Measurements from ENCODE around the gene FSTL4.
A peak's percentile ranks its signal among the peaks of the same experiment; 100 is the strongest.

The FSTL4 gene

GRCh38 chr5:133325864-133326263 is 286.5 kb downstream of the FSTL4 start:
- peaks cover 0 to 5% (median 0%) of the 10 kb centered on the region in 5 experiments for H3K27me3 ChIP-seq (replicated peaks in 2 of 5; ENCODE audit: control insufficient read depth in 4 of 5, insufficient read depth in 5 of 5, low read length in 4 of 5)
- no peak overlapping the region for H3K27ac ChIP-seq (ENCODE audit: insufficient read depth in 1 of 2, low read depth in 1 of 2, low read length in 2 of 2, poor library complexity in 1 of 2, severe bottlenecking in 2 of 2)
- no peak for DNase-seq
- H3K4me1 ChIP-seq (ENCODE audit: control extremely low read depth in 1 of 4, control insufficient read depth in 4 of 4, insufficient read depth in 4 of 4, low read length in 3 of 4): no peaks in the 10 kb centered on the region
- no peaks in the 10 kb centered on the region for H3K9me3 ChIP-seq (ENCODE audit: control extremely low read depth in 1 of 5, control insufficient read depth in 4 of 5, insufficient read depth in 2 of 5, low read depth in 1 of 5, low read length in 4 of 5)
- POLR2A ChIA-PET: no interaction called here
- no peak overlapping the region for H3K4me3 ChIP-seq (ENCODE audit: control insufficient read depth in 1 of 7, extremely low read depth in 1 of 7, insufficient read depth in 4 of 7, low read depth in 2 of 7, low read length in 6 of 7)
- CTCF ChIA-PET: interaction anchor here (1.0 to 1.3 kb wide), 2 partner anchors 10 to 16 kb away, joined by 4 read pairs; no protein-coding TSS in a partner anchor
- no peaks in the 10 kb centered on the region for H3K36me3 ChIP-seq (ENCODE audit: control insufficient read depth in 4 of 4, insufficient read depth in 4 of 4, low read length in 3 of 4)
- 96% methylated on average over 4 of the region's 5 CpGs for WGBS (ENCODE audit: insufficient coverage)

- Histone ChIP-seq H3K9me3 (ENCODE audit: control extremely low read depth in 1 of 5, control insufficient read depth in 4 of 5, insufficient read depth in 2 of 5, low read depth in 1 of 5, low read length in 4 of 5) (no peaks in the 10 kb centered on the region), H3K4me3 (ENCODE audit: control insufficient read depth in 1 of 7, extremely low read depth in 1 of 7, insufficient read depth in 4 of 7, low read depth in 2 of 7, low read length in 6 of 7) (no peak overlapping the region), H3K36me3 (ENCODE audit: control insufficient read depth in 4 of 4, insufficient read depth in 4 of 4, low read length in 3 of 4) (no peaks in the 10 kb centered on the region), H3K27me3 (replicated peaks in 2 of 5; ENCODE audit: control insufficient read depth in 4 of 5, insufficient read depth in 5 of 5, low read length in 4 of 5) (peaks cover 0 to 5% (median 0%) of the 10 kb centered on the region in 5 experiments), H3K4me1 (ENCODE audit: control extremely low read depth in 1 of 4, control insufficient read depth in 4 of 4, insufficient read depth in 4 of 4, low read length in 3 of 4) (no peaks in the 10 kb centered on the region), H3K27ac (ENCODE audit: insufficient read depth in 1 of 2, low read depth in 1 of 2, low read length in 2 of 2, poor library complexity in 1 of 2, severe bottlenecking in 2 of 2) (no peak overlapping the region)
- POLR2A ChIA-PET: no interaction called here
- 100% methylated on average over 4 of the region's 4 CpGs for WGBS (ENCODE audit: insufficient coverage)
- CTCF ChIA-PET: interaction anchor here (1.0 to 1.4 kb wide), 3 partner anchors 10 to 15 kb away, joined by 4 read pairs; no protein-coding TSS in a partner anchor
- DNase-seq: no peak
Observed at GRCh38 chr5:133324926-133325325, 287.4 kb downstream of the FSTL4 start.

- POLR2A ChIA-PET: no interaction called here
- Histone ChIP-seq H3K36me3 (ENCODE audit: control insufficient read depth in 4 of 4, insufficient read depth in 4 of 4, low read length in 3 of 4) (no peaks in the 10 kb centered on the region), H3K27ac (ENCODE audit: insufficient read depth in 1 of 2, low read depth in 1 of 2, low read length in 2 of 2, poor library complexity in 1 of 2, severe bottlenecking in 2 of 2) (no peak overlapping the region), H3K9me3 (ENCODE audit: control extremely low read depth in 1 of 5, control insufficient read depth in 4 of 5, insufficient read depth in 2 of 5, low read depth in 1 of 5, low read length in 4 of 5) (no peaks in the 10 kb centered on the region), H3K27me3 (replicated peaks in 2 of 5; ENCODE audit: control insufficient read depth in 4 of 5, insufficient read depth in 5 of 5, low read length in 4 of 5) (peaks cover 0 to 5% (median 0%) of the 10 kb centered on the region in 5 experiments), H3K4me3 (ENCODE audit: control insufficient read depth in 1 of 7, extremely low read depth in 1 of 7, insufficient read depth in 4 of 7, low read depth in 2 of 7, low read length in 6 of 7) (no peak overlapping the region), H3K4me1 (ENCODE audit: control extremely low read depth in 1 of 4, control insufficient read depth in 4 of 4, insufficient read depth in 4 of 4, low read length in 3 of 4) (no peaks in the 10 kb centered on the region)
- DNase-seq: no peak
- 98% methylated on average over 10 of the region's 13 CpGs for WGBS (ENCODE audit: insufficient coverage)
- CTCF ChIA-PET: interaction anchor here (1.4 kb wide), 1 partner anchor 14 kb away, joined by 4 read pairs; no protein-coding TSS in a partner anchor
Observed at GRCh38 chr5:133323494-133324457, 288.6 kb downstream of the FSTL4 start.

GRCh38 chr5:133322743-133323142 is 289.6 kb downstream of the FSTL4 start:
- WGBS (ENCODE audit: insufficient coverage): 100% methylated on average over 5 of the region's 5 CpGs
- no peak for DNase-seq
- Histone ChIP-seq H3K4me1 (ENCODE audit: control extremely low read depth in 1 of 4, control insufficient read depth in 4 of 4, insufficient read depth in 4 of 4, low read length in 3 of 4) (no peaks in the 10 kb centered on the region), H3K36me3 (ENCODE audit: control insufficient read depth in 4 of 4, insufficient read depth in 4 of 4, low read length in 3 of 4) (no peaks in the 10 kb centered on the region), H3K27me3 (replicated peaks in 2 of 5; ENCODE audit: control insufficient read depth in 4 of 5, insufficient read depth in 5 of 5, low read length in 4 of 5) (peaks cover 0 to 5% (median 0%) of the 10 kb centered on the region in 5 experiments), H3K27ac (ENCODE audit: insufficient read depth in 1 of 2, low read depth in 1 of 2, low read length in 2 of 2, poor library complexity in 1 of 2, severe bottlenecking in 2 of 2) (no peak overlapping the region), H3K4me3 (ENCODE audit: control insufficient read depth in 1 of 7, extremely low read depth in 1 of 7, insufficient read depth in 4 of 7, low read depth in 2 of 7, low read length in 6 of 7) (no peak overlapping the region), H3K9me3 (ENCODE audit: control extremely low read depth in 1 of 5, control insufficient read depth in 4 of 5, insufficient read depth in 2 of 5, low read depth in 1 of 5, low read length in 4 of 5) (no peaks in the 10 kb centered on the region)
- POLR2A ChIA-PET: no interaction called here
- CTCF ChIA-PET: no interaction called here

- WGBS (ENCODE audit: insufficient coverage): 69% methylated on average over 5 of the region's 6 CpGs
- peak; percentile 3 to 67 (median 62) for DNase-seq
- no peak overlapping the region for H3K4me3 ChIP-seq (ENCODE audit: control insufficient read depth in 1 of 7, extremely low read depth in 1 of 7, insufficient read depth in 4 of 7, low read depth in 2 of 7, low read length in 6 of 7)
- CTCF ChIA-PET: no interaction called here
- H3K27me3 ChIP-seq (replicated peaks in 2 of 5; ENCODE audit: control insufficient read depth in 4 of 5, insufficient read depth in 5 of 5, low read length in 4 of 5): peaks cover 0 to 2% (median 0%) of the 10 kb centered on the region in 5 experiments
- H3K4me1 ChIP-seq (ENCODE audit: control extremely low read depth in 1 of 4, control insufficient read depth in 4 of 4, insufficient read depth in 4 of 4, low read length in 3 of 4): no peaks in the 10 kb centered on the region
- H3K27ac ChIP-seq (ENCODE audit: insufficient read depth in 1 of 2, low read depth in 1 of 2, low read length in 2 of 2, poor library complexity in 1 of 2, severe bottlenecking in 2 of 2): no peak overlapping the region
- no peaks in the 10 kb centered on the region for H3K36me3 ChIP-seq (ENCODE audit: control insufficient read depth in 4 of 4, insufficient read depth in 4 of 4, low read length in 3 of 4)
- POLR2A ChIA-PET: no interaction called here
- no peaks in the 10 kb centered on the region for H3K9me3 ChIP-seq (ENCODE audit: control extremely low read depth in 1 of 5, control insufficient read depth in 4 of 5, insufficient read depth in 2 of 5, low read depth in 1 of 5, low read length in 4 of 5)
Observed at GRCh38 chr5:133321833-133322420, 290.4 kb downstream of the FSTL4 start.

- H3K27me3 ChIP-seq (replicated peaks in 2 of 5; ENCODE audit: control insufficient read depth in 4 of 5, insufficient read depth in 5 of 5, low read length in 4 of 5): peaks cover 0 to 2% (median 0%) of the 10 kb centered on the region in 5 experiments
- CTCF ChIA-PET: no interaction called here
- POLR2A ChIA-PET: no interaction called here
Observed at GRCh38 chr5:133321286-133321832, 291.0 kb downstream of the FSTL4 start.

More at GRCh38 chr5:133321286-133321832, 291.0 kb downstream of the FSTL4 start:
- Histone ChIP-seq H3K36me3 (ENCODE audit: control insufficient read depth in 4 of 4, insufficient read depth in 4 of 4, low read length in 3 of 4) (no peaks in the 10 kb centered on the region), H3K9me3 (ENCODE audit: control extremely low read depth in 1 of 5, control insufficient read depth in 4 of 5, insufficient read depth in 2 of 5, low read depth in 1 of 5, low read length in 4 of 5) (no peaks in the 10 kb centered on the region), H3K4me3 (ENCODE audit: control insufficient read depth in 1 of 7, extremely low read depth in 1 of 7, insufficient read depth in 4 of 7, low read depth in 2 of 7, low read length in 6 of 7) (no peak overlapping the region), H3K27ac (ENCODE audit: insufficient read depth in 1 of 2, low read depth in 1 of 2, low read length in 2 of 2, poor library complexity in 1 of 2, severe bottlenecking in 2 of 2) (no peak overlapping the region), H3K4me1 (ENCODE audit: control extremely low read depth in 1 of 4, control insufficient read depth in 4 of 4, insufficient read depth in 4 of 4, low read length in 3 of 4) (no peaks in the 10 kb centered on the region)
- 98% methylated on average over 11 of the region's 13 CpGs for WGBS (ENCODE audit: insufficient coverage)
- no peak for DNase-seq

Data from common myeloid progenitor, CD34-positive (primary cell).